ENCODE data around the gene RAD1. TPM values are rescaled to one million over a fixed set of nuclear protein-coding genes. Genes with fewer than 3 reads are reported as not detected.

RAD1 gene
- polyA plus RNA-seq, 3 donors = 8.5 to 9.6 (median 9.4) TPM

- Mint-ChIP-seq H3K4me3 (no peak overlapping the region), H3K36me3 (peaks cover 9 to 12% of the 10 kb centered on the region in 2 donors), H3K27ac (no peak overlapping the region), H3K27me3 (ENCODE audit: low read depth in 3 of 3) (no peaks in the 10 kb centered on the region), H3K9me3 (no peaks in the 10 kb centered on the region), H3K4me1 (peaks cover 2% of the 10 kb centered on the region)
- no peaks in the 10 kb centered on the region for H3K27me3 ChIP-seq (ENCODE audit: control insufficient read depth in 2 of 2, insufficient read depth in 2 of 2, low read length in 2 of 2)
- H3K27ac ChIP-seq (ENCODE audit: low read depth in 1 of 2, low read length in 2 of 2) = no peak overlapping the region
- H3K9me3 ChIP-seq (replicated peaks in 1 of 2; ENCODE audit: control insufficient read depth in 1 of 2, insufficient read depth in 1 of 2, low read length in 2 of 2) = no peaks in the 10 kb centered on the region
- no peak for DNase-seq
- H3K36me3 ChIP-seq (replicated peaks in 1 of 2; ENCODE audit: control insufficient read depth in 1 of 2, insufficient read depth in 2 of 2, low read length in 2 of 2) = no peaks in the 10 kb centered on the region
- H3K79me2 ChIP-seq (ENCODE audit: insufficient read depth, low read length) = no peaks in the 10 kb centered on the region
- no peaks in the 10 kb centered on the region for H4K20me1 ChIP-seq (ENCODE audit: insufficient read depth, low read length)
- H3K9ac ChIP-seq (ENCODE audit: insufficient read depth, low read length, poor library complexity, severe bottlenecking) = no peak overlapping the region
- TF ChIP-seq, protein P1, sequence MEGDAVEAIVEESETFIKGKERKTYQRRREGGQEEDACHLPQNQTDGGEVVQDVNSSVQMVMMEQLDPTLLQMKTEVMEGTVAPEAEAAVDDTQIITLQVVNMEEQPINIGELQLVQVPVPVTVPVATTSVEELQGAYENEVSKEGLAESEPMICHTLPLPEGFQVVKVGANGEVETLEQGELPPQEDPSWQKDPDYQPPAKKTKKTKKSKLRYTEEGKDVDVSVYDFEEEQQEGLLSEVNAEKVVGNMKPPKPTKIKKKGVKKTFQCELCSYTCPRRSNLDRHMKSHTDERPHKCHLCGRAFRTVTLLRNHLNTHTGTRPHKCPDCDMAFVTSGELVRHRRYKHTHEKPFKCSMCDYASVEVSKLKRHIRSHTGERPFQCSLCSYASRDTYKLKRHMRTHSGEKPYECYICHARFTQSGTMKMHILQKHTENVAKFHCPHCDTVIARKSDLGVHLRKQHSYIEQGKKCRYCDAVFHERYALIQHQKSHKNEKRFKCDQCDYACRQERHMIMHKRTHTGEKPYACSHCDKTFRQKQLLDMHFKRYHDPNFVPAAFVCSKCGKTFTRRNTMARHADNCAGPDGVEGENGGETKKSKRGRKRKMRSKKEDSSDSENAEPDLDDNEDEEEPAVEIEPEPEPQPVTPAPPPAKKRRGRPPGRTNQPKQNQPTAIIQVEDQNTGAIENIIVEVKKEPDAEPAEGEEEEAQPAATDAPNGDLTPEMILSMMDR (IDR thresholded peaks at IDR 0.05) = no peak
- H3K4me2 ChIP-seq (replicated peaks; ENCODE audit: extremely low read depth, low read length, poor library complexity, severe bottlenecking) = no peak overlapping the region
- no peak overlapping the region for H2AFZ ChIP-seq (ENCODE audit: insufficient read depth, low read depth, low read length, poor library complexity, severe bottlenecking)
- no peak overlapping the region for H3K4me3 ChIP-seq (replicated peaks in 1 of 3; ENCODE audit: low read depth in 2 of 3, low read length in 3 of 3)
- WGBS (ENCODE audit: insufficient coverage) = 98% methylated on average over 4 of the region's 6 CpGs
- no peaks in the 10 kb centered on the region for H3K4me1 ChIP-seq (ENCODE audit: control insufficient read depth in 1 of 2, insufficient read depth in 2 of 2, low read length in 2 of 2)
- intact Hi-C loops (cut with micrococcal nuclease) = no loop called here
Measured at GRCh38 chr5:34900652-34901051, 14.7 kb downstream of the RAD1 start.

DNA sequence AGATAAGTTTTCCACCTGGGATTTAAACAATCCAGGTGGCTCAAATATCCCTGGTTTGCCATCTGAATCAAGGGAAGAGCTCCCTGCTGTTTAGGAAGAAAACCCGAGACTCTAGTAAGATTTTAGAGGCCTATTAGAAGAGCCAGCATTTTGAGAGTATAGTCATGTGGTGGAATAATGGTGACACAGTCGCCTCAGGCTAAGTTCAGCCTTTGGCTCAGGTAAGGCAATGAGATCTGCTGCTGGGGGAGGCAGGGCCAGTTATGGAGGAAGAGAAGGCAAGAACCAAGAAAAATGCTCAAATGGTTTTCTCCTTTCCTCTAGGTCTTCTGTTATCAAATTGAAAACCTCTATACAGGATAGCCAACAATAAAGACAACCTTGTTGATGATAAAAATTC lies 16.2 kb downstream of the RAD1 start:
- no peak overlapping the region for H3K4me2 ChIP-seq (replicated peaks; ENCODE audit: extremely low read depth, low read length, poor library complexity, severe bottlenecking)
- no peak overlapping the region for H3K9ac ChIP-seq (ENCODE audit: insufficient read depth, low read length, poor library complexity, severe bottlenecking)
- Mint-ChIP-seq H3K36me3 (peaks cover 9 to 12% of the 10 kb centered on the region in 2 donors), H3K4me1 (no peaks in the 10 kb centered on the region), H3K27ac (no peak overlapping the region), H3K4me3 (no peak overlapping the region), H3K27me3 (ENCODE audit: low read depth in 3 of 3) (no peaks in the 10 kb centered on the region), H3K9me3 (no peaks in the 10 kb centered on the region)
- no peak overlapping the region for H3K27ac ChIP-seq (ENCODE audit: low read depth in 1 of 2, low read length in 2 of 2)
- no peak overlapping the region for H2AFZ ChIP-seq (ENCODE audit: insufficient read depth, low read depth, low read length, poor library complexity, severe bottlenecking)
- H3K27me3 ChIP-seq (ENCODE audit: control insufficient read depth in 2 of 2, insufficient read depth in 2 of 2, low read length in 2 of 2) = no peaks in the 10 kb centered on the region
- no peaks in the 10 kb centered on the region for H4K20me1 ChIP-seq (ENCODE audit: insufficient read depth, low read length)
- 100% methylated on average over 2 of the region's 2 CpGs for WGBS (ENCODE audit: insufficient coverage)
- no peaks in the 10 kb centered on the region for H3K4me1 ChIP-seq (ENCODE audit: control insufficient read depth in 1 of 2, insufficient read depth in 2 of 2, low read length in 2 of 2)
- H3K4me3 ChIP-seq (replicated peaks in 1 of 3; ENCODE audit: low read depth in 2 of 3, low read length in 3 of 3) = no peak overlapping the region
- H3K79me2 ChIP-seq (ENCODE audit: insufficient read depth, low read length) = no peaks in the 10 kb centered on the region
- no peak for DNase-seq
- intact Hi-C loops (cut with micrococcal nuclease) = loop anchor here (5.0 kb wide), 1 partner anchor 412 kb away; no protein-coding TSS in a partner anchor
- TF ChIP-seq, protein P1 (IDR thresholded peaks at IDR 0.05) = no peak
- no peaks in the 10 kb centered on the region for H3K9me3 ChIP-seq (replicated peaks in 1 of 2; ENCODE audit: control insufficient read depth in 1 of 2, insufficient read depth in 1 of 2, low read length in 2 of 2)
- H3K36me3 ChIP-seq (replicated peaks in 1 of 2; ENCODE audit: control insufficient read depth in 1 of 2, insufficient read depth in 2 of 2, low read length in 2 of 2) = no peaks in the 10 kb centered on the region
